ENCODE data around the gene CDK5RAP2. TPM values are rescaled to one million over a fixed set of nuclear protein-coding genes. Genes with fewer than 3 reads are reported as not detected.

Gene CDK5RAP2
- total RNA-seq, 1 experiment from 2014 or later: 56.4 TPM

GRCh38 chr9:120403543-120403856 lies 176.5 kb downstream of the CDK5RAP2 start:
- no peak overlapping the region for H2BK20ac ChIP-seq (ENCODE audit: low read depth, low read length, poor library complexity, severe bottlenecking)
- no peaks in the 10 kb centered on the region for H3K79me2 ChIP-seq (ENCODE audit: insufficient read depth, low read length)
- H3K79me1 ChIP-seq (ENCODE audit: insufficient read depth, low read depth, low read length, poor library complexity, severe bottlenecking): no peaks in the 10 kb centered on the region
- H3K27ac ChIP-seq (ENCODE audit: insufficient read length, low read depth, low read length): no peak overlapping the region
- H3K56ac ChIP-seq (ENCODE audit: insufficient read length, low read depth, low read length): no peak overlapping the region
- no peak overlapping the region for H4K8ac ChIP-seq (replicated peaks; ENCODE audit: insufficient read length, low read depth, low read length)
- Mint-ChIP-seq H3K27me3 (ENCODE audit: low read depth) (no peaks in the 10 kb centered on the region), H3K4me3 (no peak overlapping the region), H3K4me1 (peaks cover 3% of the 10 kb centered on the region in 2 experiments; a peak in 2 of 4 replicates), H3K9me3 (no peaks in the 10 kb centered on the region), H3K27ac (peak overlapping the region; percentile 2 to 85 (median 10); a peak in 4 of 7 replicates), H3K36me3 (ENCODE audit: insufficient read depth in 1 of 3, low read depth in 3 of 3) (peaks cover 35 to 77% (median 76%) of the 10 kb centered on the region in 3 experiments)
- DNase-seq: no peak
- no peak overlapping the region for H3K4me2 ChIP-seq (ENCODE audit: insufficient read depth, insufficient read length, low read length)
- no peak overlapping the region for H3K9ac ChIP-seq (ENCODE audit: extremely low read depth, insufficient read length, low read length)
- no peak overlapping the region for H2BK5ac ChIP-seq (ENCODE audit: insufficient read length, low read length)
- H3K18ac ChIP-seq (ENCODE audit: insufficient read length, low read depth, low read length): no peak overlapping the region
- H3K4ac ChIP-seq (ENCODE audit: low read depth, low read length): no peak overlapping the region
- H2AK5ac ChIP-seq (ENCODE audit: insufficient read length, low read length): no peak overlapping the region
- H3T11ph ChIP-seq (ENCODE audit: low read length): no peak overlapping the region
- H4K5ac ChIP-seq (ENCODE audit: insufficient read length, low read depth, low read length): no peak overlapping the region
- H3K9me3 ChIP-seq (ENCODE audit: control insufficient read depth, low read depth, low read length): no peaks in the 10 kb centered on the region
- H3K23me2 ChIP-seq (ENCODE audit: insufficient read length, low read depth, low read length, poor library complexity, severe bottlenecking): no peaks in the 10 kb centered on the region
- H4K20me1 ChIP-seq (ENCODE audit: control insufficient read depth, insufficient read depth, insufficient read length): no peaks in the 10 kb centered on the region
- H2BK15ac ChIP-seq (ENCODE audit: low read depth, low read length): no peak overlapping the region
- H3K27me3 ChIP-seq (ENCODE audit: insufficient read depth, low read length): no peaks in the 10 kb centered on the region
- no peak overlapping the region for H3K23ac ChIP-seq (ENCODE audit: insufficient read length, low read depth, low read length)
- no CpG with 5 or more reads among the region's 3 CpGs for WGBS (ENCODE audit: extremely low coverage, insufficient read length, low lambda C conversion rate)
- TF ChIP-seq CTCF (conservative IDR thresholded peaks at IDR 0.05): no peak
- H4K91ac ChIP-seq (ENCODE audit: insufficient read length, low read depth, low read length): no peak overlapping the region
- no peak overlapping the region for H3K14ac ChIP-seq (ENCODE audit: insufficient read depth, low read length)
- H3K4me1 ChIP-seq (ENCODE audit: insufficient read depth, low read length): no peaks in the 10 kb centered on the region
- no peak overlapping the region for H2BK120ac ChIP-seq (ENCODE audit: low read depth, low read length, poor library complexity, severe bottlenecking)
- H2BK12ac ChIP-seq (ENCODE audit: insufficient read length, low read depth, low read length): no peak overlapping the region
- no peak overlapping the region for H2AFZ ChIP-seq (ENCODE audit: low read length)

Data from H9 (cell line).